NCI-H2227 (cell line): Measurements from ENCODE around the gene GPX1.
A peak's percentile ranks its signal among the peaks of the same experiment; 100 is the strongest.
"Not testable (repeated sequence)": the region's sequence is repeated elsewhere in the genome, so short reads cannot be mapped to it uniquely, and the experiment has no call there.

Experiments
- DNase-seq: peaks from one replicate; lab custom pipeline; 2025; ENCODE audit not compliant: unreplicated experiment; lab: John Stamatoyannopoulos, UW

Gene GPX1

GRCh38 chr3:49358884-49359225 lies 702 bp upstream of the GPX1 start:
- no peak for DNase-seq

DNA sequence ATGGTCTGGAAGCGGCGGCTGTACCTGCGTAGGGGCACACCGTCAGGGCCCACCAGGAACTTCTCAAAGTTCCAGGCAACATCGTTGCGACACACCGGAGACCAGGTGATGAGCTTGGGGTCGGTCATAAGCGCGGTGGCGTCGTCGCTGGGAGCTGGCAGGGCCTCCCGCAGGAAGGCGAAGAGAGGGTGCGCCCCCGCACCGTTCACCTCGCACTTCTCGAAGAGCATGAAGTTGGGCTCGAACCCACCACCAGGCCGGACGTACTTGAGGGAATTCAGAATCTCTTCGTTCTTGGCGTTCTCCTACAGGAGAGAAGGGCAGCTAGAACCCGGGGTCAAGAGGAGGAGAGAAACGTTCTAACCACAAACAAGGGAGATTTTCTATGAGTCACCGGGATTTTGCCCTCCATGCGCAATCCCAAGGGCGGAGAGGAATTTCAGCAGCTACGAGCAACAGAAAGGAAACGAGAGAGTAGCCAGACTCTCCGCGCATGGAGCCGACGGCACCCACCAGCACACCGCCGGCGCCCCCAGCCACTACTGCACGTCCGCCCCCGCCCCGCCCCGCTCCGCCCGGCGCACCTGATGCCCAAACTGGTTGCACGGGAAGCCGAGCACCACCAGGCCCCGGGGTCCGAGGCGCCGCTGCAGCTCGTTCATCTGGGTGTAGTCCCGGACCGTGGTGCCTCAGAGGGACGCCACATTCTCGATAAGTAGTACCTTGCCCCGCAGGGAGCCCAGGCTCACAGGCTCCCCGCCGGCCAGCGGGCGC lies 523 bp downstream of the GPX1 start:
- DNase-seq: peak; percentile 40

DNA sequence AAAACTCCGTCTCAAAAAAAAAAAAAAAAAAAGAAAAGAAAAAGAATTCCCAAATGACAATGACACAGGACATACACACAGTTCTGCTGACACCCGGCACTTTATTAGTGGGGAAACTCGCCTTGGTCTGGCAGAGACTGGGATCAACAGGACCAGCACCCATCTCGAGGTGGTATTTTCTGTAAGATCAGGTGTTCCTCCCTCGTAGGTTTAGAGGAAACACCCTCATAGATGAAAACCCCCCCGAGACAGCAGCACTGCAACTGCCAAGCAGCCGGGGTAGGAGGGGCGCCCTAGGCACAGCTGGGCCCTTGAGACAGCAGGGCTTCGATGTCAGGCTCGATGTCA lies 1.1 kb downstream of the GPX1 start:
- DNase-seq: not testable (repeated sequence)

- no peak for DNase-seq
Observed at GRCh38 chr3:49352890-49353421, 5.2 kb downstream of the GPX1 start.

DNA sequence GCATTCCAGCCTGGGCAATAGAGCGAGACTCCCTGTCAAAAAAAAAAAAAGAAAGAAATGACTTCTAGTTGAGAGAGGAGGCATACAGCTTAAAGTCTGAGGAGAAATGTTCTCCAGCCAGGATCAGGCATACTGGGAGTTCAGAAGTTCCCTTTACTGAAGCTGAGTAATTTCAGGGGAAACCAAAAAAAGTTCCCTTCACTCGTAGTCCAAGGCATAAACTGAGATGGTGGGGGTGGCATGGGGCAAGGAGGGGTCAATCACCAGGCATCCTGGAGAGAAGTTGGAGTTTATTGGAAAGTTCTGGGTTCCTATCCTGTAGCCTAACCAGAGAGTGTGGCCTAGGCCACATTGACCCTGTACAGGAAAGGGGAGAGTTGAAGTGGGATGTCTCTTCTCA lies 5.9 kb downstream of the GPX1 start:
- DNase-seq: no peak

GRCh38 chr3:49351521-49352011 lies 6.6 kb downstream of the GPX1 start:
- no peak for DNase-seq

GRCh38 chr3:49349348-49350114 lies 8.6 kb downstream of the GPX1 start:
- no peak for DNase-seq

DNA sequence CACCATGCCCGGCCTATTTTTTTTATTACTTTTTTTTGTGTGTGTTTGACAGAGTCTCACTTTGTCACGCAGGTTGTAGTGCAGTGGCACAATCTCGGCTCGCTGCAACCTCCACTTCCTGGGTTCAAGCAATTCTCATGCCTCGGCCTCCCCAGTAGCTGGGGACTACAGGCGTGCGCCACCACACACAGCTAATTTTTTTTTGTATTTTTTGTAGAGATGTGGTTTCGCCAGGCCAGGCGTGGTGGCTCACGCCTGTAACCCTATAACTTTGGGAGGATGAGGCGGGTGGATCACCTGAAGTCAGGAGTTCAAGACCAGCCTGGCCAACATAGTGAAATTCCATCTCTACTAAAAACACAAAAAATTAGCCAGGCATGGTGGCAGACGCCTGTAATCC lies 9.8 kb downstream of the GPX1 start:
- not testable (repeated sequence) for DNase-seq

DNA sequence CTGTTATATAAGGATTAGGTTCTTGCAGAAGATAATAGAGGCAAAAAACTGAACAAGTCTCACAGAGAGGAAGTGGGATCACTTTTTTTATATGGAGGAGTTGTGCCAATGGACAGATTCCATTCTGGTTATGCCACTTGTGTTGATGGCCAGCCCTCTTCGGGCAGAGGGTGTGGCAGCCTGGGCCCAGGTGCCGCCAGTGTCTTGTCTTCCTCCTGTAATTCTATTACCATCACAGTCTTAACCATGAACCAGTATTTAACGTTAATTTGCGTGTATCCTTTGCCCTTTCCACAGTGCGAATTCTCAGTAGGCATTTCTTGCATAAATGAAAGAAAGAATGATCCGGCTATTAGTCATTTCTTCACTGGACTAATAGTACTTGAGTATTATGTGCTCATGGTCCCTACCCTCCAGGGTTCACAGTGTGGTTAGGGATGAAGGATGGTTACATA lies 11.3 kb downstream of the GPX1 start:
- DNase-seq: no peak

DNA sequence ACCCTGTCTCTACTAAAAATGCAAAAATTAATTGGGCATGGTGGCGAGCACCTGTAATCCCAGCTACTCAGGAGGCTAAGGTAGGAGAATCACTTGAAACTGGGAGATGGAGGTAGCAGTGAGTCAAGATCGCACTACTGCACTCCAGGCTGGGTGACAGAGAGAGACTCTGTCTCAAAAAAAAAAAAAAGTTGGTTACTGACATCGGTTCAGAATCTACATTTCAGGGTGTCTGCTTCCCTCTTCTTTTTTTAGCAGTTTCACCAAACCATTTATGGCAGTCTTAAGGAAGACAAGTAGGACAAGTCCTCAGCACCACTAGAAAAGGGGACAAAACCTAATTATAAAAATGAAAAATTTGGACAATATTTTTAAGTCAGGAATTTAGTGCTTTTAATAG lies 15.0 kb downstream of the GPX1 start:
- DNase-seq: no peak

DNA sequence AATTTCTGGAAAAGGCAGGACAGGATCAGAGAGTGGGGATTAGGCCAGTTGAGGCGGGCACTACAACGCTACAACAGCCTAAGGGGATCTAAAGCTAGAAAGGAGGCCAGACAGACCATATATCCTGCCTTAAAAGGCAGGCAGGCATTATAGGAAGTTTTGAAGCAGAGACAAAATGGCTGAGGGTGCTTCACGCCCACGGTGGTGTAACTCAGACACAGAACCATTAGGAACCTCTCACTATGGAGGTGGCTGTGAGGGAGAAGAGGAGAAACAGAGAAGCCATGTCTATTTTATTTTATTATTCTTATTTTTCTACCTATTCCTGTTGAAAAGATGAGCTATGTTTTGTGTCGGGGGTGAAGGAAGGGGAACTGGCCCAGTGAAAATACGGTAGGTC lies 16.2 kb downstream of the GPX1 start:
- no peak for DNase-seq

- DNase-seq: peak; percentile 93
Observed at GRCh38 chr3:49339941-49340800, 18.0 kb downstream of the GPX1 start, which contains the start of gene USP4. USP4 (minus strand) TSS chr3:49340053; CDS start chr3:49340024, 29 bp downstream.

- DNase-seq: peak; percentile 64
Observed at GRCh38 chr3:49339581-49339940, 18.6 kb downstream of the GPX1 start.

GRCh38 chr3:49333916-49334633 lies 24.1 kb downstream of the GPX1 start:
- no peak for DNase-seq

- no peak for DNase-seq
Observed at GRCh38 chr3:49333091-49333490, 25.1 kb downstream of the GPX1 start.

- DNase-seq: no peak
Observed at GRCh38 chr3:49329186-49329585, 29.0 kb downstream of the GPX1 start.

GRCh38 chr3:49328350-49328749 lies 29.8 kb downstream of the GPX1 start:
- not testable (repeated sequence) for DNase-seq

- no peak for DNase-seq
Observed at GRCh38 chr3:49327485-49327884, 30.7 kb downstream of the GPX1 start.

GRCh38 chr3:49324768-49325167 lies 33.4 kb downstream of the GPX1 start:
- DNase-seq: no peak

- DNase-seq: no peak
Observed at GRCh38 chr3:49316696-49317457, 41.3 kb downstream of the GPX1 start.
